MV-4-11 (cell line): ENCODE measurements around the gene YPEL3.
A peak's percentile ranks its signal among the peaks of the same experiment; 100 is the strongest.

Source experiments
- DNase-seq: peaks from one replicate; lab custom pipeline; 2025; lab: John Stamatoyannopoulos, UW

YPEL3 gene

DNA sequence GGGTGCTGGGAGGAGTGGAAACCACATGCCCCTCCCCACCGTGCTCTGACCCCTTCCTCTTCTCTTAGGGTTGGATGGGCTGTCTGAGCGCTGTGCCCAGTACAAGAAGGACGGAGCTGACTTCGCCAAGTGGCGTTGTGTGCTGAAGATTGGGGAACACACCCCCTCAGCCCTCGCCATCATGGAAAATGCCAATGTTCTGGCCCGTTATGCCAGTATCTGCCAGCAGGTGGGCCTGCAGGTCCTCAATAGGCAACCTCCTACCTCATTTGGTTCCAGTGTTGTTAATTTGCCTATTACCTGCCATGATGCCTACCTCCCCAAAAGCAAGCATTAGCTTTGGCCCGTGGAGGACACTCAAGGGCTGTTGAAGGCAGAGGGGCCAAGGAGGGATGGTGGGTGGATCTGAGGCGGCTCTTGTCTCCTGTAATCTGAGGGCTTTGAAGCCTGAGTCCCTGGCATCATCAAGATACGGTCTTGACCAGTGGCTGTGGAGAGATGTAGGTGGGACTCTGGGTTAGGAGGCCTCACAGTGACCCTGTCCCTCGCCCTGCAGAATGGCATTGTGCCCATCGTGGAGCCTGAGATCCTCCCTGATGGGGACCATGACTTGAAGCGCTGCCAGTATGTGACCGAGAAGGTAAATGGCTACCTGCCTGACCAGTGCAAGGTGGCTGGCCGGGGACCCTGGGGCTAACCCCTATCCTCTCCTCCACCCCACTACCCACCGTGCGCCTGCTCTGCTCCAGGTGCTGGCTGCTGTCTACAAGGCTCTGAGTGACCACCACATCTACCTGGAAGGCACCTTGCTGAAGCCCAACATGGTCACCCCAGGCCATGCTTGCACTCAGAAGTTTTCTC is 27.0 kb downstream of the YPEL3 start:
- peak; percentile 25 for DNase-seq

DNA sequence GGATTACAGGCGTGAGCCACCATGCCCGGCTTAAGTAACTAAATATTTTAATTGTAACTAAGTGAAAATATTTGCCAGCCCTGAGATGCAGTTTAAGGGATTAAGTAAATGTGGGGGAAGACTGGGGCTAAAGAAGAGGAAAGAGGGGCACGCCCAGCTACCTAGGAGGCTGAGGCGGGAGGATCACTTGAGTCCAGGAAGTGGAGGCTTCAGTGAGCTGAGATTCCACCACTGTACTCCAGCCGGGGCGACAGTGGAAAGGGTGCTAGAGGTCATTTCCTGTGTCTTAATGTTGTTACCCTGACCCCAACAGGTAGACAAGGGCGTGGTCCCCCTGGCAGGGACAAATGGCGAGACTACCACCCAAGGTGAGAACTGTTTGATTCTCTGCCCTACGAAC is 27.7 kb downstream of the YPEL3 start:
- DNase-seq, result no peak

DNA sequence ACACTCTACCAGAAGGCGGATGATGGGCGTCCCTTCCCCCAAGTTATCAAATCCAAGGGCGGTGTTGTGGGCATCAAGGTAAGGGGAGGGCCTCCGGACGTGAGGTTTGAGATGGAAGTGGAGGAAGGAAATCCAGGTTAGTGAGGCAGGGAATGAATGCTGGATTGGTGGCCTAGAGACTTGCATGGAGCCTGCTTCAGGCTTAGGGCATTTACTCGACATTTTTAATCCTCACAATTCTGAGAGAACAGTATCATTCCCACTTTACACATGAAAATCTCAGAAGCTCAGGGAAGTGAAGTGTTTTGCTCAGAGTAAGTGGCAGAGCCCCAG is 28.5 kb downstream of the YPEL3 start:
- DNase-seq, result no peak

DNA sequence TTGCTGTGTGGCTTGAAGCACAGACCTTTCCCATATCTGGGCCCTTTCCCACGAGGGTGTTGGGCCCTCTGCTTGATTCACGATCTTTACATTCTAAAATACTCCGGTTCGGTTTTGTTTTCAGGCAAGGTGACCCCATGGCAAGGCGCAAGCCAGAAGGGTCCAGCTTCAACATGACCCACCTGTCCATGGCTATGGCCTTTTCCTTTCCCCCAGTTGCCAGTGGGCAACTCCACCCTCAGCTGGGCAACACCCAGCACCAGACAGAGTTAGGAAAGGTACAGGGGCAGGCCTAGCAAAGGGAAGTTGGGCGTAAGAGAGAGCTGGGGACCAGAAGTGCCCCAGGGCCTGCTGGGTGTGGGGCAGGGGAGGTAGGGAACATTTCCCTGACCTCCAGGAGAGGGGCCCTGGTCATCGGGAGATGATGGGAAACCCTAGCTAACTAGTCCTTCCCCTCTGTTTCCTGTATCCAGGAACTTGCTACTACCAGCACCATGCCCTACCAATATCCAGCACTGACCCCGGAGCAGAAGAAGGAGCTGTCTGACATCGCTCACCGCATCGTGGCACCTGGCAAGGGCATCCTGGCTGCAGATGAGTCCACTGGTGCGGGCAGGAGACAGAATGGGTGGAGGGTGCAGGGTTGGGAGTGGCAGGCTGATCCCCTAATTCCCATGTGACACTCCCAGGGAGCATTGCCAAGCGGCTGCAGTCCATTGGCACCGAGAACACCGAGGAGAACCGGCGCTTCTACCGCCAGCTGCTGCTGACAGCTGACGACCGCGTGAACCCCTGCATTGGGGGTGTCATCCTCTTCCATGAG is 29.0 kb downstream of the YPEL3 start:
- no peak for DNase-seq

DNA sequence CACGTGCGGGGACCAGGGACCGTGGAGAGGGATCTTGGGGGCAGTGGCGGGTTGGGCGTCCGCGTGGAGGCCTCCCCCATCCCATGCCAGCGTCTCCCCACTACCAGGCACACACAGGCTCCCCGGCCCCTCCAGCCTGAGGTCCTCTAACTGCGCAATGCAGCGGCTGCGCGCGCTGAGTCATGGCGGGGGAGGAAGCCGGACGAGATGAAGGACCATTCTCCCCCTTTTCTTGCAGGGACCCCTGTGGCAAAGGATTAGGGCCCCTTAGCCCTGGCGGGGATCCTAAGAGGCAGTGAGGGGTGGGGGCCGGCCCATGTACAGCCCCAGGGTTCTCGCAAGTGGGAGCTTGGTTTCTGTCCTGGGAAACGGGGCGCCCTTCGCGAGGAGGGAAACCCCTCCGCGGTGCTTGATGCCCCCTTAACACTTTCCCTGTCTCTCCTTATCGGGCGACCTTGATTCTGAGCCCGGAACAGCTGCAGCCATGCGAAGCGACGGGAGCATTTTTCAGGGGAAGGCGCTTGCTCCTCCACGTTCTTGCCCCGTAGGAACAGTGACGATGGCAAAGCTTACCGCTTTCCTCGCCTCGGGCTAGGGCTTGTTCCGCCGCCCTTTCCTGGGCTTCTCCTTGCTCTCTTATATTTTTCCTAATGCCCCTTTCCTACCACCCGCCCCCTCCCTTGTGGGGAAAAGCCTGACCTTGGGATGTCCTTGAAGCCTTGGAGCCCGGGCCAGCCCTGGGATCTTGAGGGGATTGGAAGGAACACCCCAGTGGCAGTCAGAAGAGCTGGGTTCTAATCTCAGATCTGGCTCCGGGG is 29.9 kb downstream of the YPEL3 start:
- peak; percentile 48 for DNase-seq

DNA sequence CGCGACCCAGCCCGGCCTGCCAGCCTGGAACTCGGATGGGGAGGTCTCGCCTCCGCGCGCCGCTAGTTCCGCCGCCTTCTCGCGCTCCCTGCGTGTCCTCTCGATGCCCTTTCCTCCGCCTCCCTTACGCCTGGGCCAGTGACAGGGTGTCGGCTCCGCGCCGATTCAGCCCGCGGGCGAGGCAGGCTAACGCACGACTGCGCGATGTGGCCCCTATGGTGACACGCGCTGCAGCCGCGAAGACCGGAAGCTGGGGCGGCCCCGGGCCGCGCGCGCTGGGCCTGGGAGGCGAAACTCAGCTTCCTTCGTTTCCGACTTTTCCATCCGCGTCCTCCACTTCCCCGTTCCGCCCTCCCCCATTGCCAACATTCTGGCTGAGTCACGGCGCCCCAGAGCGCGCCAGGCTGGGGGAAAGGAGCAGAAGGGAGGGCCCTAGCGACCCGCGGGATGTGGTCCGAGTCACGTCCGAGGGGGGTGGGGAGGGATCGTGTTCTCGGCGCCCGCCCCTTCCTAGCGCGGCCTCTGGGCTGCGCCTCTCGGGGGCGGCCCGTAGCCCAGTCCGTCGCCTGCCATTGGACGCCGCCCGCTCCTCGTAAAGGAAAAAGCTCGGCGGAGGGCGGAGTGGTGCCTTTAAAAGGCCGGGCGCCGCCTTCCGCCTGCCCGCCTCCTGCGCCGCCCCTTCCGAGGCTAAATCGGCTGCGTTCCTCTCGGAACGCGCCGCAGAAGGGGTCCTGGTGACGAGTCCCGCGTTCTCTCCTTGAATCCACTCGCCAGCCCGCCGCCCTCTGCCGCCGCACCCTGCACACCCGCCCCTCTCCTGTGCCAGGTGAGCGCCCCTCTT is 30.7 kb downstream of the YPEL3 start, which contains the start of gene ALDOA:
Gene ALDOA (plus strand): TSS at position 659 of the 841 bp plus-strand sequence. CDS start 1,138 bp downstream, outside the sequence.
- peak; percentile 98 for DNase-seq

DNA sequence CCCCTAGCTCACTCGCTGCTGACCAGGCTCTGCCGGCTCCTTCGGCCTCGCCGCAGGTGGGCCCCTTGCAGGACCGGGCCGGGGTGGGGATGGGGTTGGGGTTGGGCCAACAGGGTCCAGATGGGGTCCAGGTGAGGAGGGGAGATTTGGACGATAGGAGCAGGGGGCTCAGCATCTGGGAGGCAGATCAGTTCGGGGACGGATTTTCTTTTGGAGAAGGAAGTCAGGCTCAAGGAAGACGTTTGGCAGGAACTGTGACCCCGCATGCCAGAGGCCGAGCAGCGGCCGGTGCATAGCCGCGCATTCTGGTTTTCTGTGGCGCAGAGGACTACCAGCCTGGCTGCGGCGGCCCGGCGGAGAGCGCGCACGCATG is 31.3 kb downstream of the YPEL3 start:
- no peak for DNase-seq

DNA sequence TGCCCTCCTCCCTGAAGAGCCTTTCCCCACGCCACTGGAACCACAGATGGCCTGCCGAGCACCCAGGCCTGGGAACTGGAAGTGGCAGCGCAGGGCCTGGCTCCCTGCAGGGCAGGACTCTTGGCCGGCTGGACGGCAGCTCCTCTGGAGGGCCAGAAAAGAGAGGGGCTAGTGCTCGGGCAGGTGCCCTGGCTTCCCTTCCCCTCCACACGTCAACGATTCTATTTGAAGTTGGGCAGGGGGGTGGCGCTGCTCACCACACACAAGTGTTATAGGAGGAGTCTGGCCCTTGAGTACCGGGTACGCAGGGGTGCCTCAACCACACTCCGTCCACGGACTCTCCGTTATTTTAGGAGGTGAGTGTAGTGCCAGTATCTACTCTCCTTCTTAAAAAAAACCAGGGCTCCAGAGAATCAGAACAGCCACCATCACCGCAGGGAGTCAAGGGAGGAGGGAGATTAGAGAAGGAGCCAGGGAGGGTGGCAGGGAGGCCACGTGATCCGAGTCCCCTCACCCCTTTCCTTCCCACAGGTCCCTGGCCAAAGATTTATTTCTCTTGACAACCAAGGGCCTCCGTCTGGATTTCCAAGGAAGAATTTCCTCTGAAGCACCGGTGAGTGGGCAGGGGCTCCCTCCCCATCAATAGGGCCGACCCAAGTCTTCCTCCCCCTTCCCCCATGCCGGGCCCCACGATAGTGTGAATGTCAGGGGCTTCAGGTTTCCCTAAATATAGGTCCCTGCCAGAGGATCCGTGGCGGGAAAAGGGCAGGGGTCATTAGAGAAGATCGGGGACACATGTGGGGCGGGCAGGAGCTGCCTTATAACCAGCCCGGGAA is 31.9 kb downstream of the YPEL3 start:
- DNase-seq, result peak; percentile 81

DNA sequence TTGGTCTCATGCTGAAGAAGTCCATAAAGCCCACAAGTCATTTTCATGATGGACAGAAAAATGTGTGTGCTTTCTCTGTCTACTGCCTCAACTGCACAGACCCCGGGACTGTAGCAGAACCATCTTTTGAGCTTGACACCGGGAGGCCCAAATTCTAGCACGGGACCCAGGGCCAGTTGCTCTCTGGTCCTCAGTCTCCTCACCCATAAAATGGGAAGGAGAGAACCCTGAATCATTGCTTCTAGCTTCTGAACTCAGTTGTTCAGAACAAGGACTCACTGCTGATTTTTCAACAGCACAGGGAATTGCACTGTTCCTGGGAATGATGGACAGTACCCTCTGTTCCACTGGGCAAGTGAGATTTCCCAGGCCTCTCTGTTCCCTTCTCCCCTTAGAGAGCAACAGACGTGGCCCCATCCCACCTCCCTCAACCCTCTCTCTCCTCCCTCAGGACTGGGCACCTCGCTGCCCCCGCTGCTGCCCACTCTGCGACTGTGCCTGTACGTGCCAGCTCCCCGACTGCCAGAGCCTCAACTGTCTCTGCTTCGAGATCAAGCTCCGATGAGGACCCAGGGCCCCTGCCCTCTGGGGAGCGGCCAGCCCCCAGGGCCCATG is 32.6 kb downstream of the YPEL3 start:
- DNase-seq, result no peak

DNA sequence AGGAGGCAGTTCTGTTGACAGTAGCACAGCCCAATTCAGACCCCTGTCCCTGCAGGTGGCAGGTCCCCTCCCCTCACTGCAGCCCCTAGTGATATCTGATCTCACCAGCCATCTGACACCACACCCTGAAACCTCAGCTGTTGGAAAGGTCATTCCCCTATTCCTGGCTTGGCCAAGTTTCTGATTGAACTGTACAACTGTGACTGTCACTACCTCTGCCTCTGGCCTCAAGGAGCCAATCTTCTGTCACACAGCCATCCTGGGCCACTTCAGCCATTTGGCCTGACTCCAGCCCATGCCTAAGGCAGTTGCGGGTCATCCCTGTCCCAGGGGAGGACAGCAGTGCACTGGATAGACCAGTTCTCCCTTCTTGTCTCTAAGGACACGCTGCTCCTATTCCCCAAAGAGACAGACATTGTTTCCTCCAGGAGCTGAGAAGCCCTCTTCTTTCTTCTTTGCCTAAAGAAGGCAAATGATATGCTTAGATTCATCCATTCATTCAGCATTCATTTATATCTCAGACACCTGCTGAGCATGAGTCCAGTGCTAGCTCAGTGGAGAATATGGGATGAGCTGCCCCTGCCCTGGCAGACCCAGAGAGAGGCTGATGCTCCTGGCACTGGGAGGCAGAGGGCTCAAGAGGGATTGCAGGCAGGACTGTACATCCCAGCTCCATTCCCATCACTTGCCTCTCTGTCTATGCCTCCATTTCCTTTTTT is 35.0 kb downstream of the YPEL3 start:
- DNase-seq, result no peak

DNA sequence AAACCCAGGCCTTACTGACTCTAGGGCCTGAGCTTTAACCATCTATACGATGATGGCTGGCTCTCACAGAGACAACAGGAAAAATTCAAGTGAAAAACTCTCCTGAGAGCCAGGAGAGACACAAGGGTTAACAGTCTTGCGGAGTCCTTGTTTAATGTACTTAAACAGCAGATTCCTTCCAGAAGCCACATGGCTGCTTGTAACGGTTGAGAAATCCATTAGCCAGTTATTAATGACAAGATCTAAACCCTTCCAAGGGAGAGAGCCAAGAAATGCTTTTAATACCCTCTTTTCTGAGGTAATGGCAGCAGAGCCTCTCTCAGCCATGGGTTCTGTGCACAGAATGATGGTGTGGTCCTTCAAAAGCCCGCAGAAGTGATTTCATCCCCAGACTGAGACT is 35.7 kb downstream of the YPEL3 start:
- DNase-seq, result no peak

DNA sequence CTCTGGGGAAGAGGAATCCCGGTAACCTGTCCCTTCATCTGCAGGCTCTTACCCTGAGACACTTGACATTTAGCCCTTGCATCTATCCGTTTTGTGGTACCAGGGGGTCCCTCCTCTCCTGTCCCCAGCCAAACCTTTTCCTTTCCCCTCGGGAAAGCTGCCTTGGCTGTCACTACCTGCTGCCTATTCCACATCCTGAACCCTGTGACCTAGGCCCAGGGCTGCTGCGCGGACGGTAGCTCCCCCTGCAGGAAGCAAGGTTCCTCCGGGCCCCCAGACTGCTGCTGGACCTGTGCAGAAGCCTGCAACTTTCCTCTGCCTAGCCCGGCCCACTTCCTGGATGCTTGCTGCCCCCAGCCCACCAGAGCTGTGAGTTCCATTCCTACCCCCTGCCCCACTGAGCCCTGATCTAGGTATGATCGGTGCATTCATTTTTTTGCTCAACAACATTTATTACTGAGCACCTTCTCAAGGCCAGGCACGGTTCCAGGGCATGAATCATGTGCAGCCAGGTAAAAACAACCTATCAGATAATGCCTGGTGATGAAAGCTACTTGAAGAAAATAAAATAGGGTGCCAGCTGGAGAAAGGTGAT is 41.0 kb downstream of the YPEL3 start:
- peak; percentile 18 for DNase-seq

DNA sequence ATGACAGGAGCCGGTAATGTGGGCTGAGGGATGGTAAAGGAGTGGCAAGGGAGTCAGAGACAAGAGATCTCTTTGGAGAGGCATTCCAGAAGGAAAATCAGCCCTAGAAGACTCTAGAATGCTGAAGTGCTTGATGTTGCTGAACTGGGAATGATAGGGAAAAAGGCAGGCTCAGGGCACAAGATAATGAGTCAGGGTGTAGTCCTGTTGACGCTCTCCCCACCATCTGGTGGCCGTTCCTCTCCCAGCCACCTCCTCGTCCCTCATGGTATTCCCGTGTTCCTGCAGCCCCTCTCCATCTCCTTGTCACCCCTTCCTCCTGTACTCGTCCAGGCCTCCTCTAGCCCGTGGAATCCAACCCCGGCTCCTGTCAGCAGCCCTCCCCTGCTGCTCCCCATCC is 41.6 kb downstream of the YPEL3 start:
- DNase-seq, result no peak

DNA sequence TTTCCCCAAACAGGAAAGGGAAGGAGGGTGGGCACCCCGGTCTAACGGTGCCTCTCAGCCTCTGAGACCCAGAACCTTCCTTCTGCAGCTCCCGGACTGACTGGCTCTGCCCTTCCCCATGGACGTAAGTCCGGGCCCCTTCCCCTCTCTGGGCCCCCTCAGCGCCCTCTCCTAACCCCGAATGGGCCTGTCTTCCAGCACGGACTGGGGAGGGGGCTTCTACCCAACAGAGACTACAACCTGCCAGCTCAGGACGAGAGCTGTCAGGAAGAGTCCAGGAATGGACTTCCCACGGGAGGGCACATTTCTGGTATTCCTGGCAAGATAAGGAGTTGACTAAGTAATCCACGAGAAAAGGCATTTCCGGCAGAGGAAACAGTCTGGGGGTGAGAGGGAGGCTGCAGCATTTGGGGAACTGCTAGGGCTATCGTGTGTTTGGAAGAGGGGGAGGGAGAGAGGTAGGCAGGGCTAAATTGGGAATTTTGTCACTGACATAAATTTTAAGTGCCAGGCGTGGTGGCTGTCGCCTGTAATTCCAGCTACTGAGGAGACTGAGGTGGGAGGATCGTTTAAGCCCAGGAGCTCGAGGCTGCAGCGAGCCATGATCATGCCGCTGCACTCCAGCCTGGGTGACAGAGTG is 42.5 kb downstream of the YPEL3 start:
- peak; percentile 21 for DNase-seq

DNA sequence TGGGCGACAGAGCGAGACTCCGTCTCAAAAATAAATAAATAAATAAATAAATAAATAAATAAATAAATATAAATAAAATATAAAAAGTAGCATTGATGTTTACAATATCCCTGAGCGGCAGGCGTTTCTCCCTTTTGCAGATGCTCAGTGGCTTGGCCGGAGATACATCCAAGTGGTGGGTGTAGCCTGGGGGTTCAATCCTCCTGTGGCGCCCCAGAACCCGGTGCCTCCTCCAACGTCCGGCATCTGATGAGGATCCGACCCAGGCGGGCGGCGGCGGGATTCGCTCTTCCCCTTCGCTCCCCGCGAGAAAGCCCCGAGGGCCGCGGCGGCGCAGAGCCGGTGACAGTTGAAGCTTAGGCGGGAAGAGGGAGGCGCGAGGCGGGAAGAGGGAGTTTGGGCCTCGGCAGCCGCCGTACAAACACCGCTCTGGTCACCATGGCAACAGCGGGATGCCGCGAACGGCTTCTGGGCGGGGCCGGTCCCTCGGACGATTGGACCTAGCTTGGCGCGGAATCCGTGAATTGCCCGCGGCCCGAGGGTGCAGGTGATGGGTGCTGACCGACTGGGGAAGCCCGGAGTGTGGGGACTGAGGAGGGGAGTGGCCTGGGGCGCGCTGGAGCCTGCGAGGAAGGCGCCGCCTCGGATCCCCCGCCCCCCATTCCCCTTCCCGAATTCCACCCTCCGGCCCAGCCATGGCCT is 43.2 kb downstream of the YPEL3 start:
- peak; percentile 88 for DNase-seq

DNA sequence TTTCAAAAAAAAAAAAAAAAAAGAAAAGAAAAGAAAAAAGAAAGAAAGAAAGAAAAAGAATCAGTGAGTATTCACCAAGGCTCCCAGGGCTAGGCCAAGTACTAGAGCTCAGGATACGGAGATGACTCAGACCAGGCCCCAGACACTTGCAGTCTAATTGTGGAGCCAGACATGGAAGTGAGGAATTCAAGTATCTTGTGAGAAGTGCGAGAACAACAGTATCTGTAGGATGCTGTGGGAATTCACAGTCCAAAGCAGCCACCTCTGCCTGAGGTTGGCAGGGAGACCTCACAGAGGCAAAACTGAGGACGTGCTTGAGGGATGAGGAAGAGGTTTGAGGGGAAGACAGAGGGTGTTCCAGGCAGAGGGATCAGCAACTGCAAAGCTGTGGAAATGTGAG is 44.5 kb downstream of the YPEL3 start:
- peak; percentile 36 for DNase-seq

DNA sequence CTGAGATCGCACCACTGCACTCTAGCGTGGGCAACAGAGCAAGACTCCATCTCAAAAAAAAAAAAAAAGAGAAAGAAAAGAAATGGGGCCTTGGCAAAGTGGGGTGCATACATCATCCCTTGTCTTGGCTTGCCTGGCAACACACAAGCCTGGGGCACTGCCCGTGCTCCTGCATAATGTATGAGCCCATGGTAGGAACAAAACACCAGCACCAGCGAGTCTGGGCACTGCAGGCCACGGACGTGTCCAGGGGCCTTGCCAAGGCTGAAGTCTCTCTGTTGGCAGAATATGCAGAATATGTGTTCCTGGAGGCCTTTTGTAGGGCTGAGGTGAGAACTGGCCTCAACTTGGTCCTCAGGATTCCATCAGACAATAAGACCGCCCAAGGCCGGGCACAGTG is 46.1 kb downstream of the YPEL3 start:
- DNase-seq, result no peak

DNA sequence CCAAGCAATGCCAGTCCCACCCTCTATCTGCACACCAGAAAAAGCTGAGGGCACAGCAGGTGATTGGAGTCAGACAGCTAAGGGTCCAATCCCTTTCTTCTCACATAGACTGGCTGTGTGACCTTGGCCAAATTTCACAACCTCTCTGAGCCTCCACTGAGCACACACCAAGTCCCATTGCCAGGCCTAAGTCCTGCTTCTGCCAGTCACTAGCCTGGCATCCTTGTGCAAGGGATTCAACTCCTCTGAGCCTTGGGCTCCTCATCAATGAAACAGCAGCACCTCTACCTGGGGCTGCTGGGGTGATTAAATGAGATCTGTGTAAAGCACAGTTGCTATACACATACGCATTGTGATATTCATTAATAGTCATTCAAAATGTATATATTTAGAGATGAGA is 49.4 kb downstream of the YPEL3 start:
- DNase-seq, result no peak
